A673 (cell line): ENCODE measurements around the gene IKZF2. TPM values are rescaled to one million over a fixed set of nuclear protein-coding genes. Genes with fewer than 3 reads are reported as not detected.
A peak's percentile ranks its signal among the peaks of the same experiment; 100 is the strongest.

Source experiments
- BruUV-seq: library from RNA; stranded (reverse); fragments of 400-500 nt; replicated peaks from 2 replicates; lab custom pipeline; 2021; lab: Mats Ljungman, UMichigan
- CTCF ChIA-PET: fragments of 300-600 bp; sonication (Branson Sonifier 250); formaldehyde crosslinking; loops from one replicate; lab custom pipeline; 2022; ENCODE audit warnings: antibody characterized with exemption; lab: Charles Lee
- POLR2A ChIA-PET: fragments of 300-600 bp; sonication (Branson Sonifier 250); formaldehyde crosslinking; loops from one replicate; lab custom pipeline; 2022; ENCODE audit warnings: antibody characterized with exemption; ENCODE audit not compliant: low non-redundant PET; lab: Charles Lee
- DNase-seq: peaks from one replicate; pipeline ENCODE4 v3.0.0-alpha.2; 2015; ENCODE audit warnings: low spot score
- H3K27ac ChIP-seq: fragments of 200-600 bp; sonication (generic); 2 replicates; pipeline ENCODE4 v1.5.1; 2016; ENCODE audit warnings: mixed run types, low read depth, mild to moderate bottlenecking, mixed read lengths, antibody characterized with exemption, low read length; ENCODE audit not compliant: poor library complexity, severe bottlenecking
- H3K27me3 ChIP-seq: fragments of 200-600 bp; sonication (generic); replicated peaks from 2 replicates; pipeline ENCODE4 v1.6.1; 2017; ENCODE audit warnings: mixed run types, low read depth, mild to moderate bottlenecking, mixed read lengths, antibody characterized with exemption, low read length; ENCODE audit not compliant: insufficient read depth, poor library complexity
- H3K36me3 ChIP-seq: fragments of 200-600 bp; sonication (generic); 2 replicates; pipeline ENCODE4 v1.6.1; 2016; ENCODE audit warnings: mixed run types, mild to moderate bottlenecking, mixed read lengths, antibody characterized with exemption, low read length; ENCODE audit not compliant: insufficient read depth, poor library complexity, severe bottlenecking
- H3K4me1 ChIP-seq: fragments of 200-600 bp; sonication (generic); 2 replicates; pipeline ENCODE4 v1.6.1; 2017; ENCODE audit warnings: mixed run types, mild to moderate bottlenecking, mixed read lengths, antibody characterized with exemption, low read length; ENCODE audit not compliant: insufficient read depth, poor library complexity, severe bottlenecking
- H3K4me3 ChIP-seq: fragments of 200-600 bp; sonication (generic); 2 replicates; pipeline ENCODE4 v1.5.1; 2016; ENCODE audit warnings: low read depth, mixed run types, mild to moderate bottlenecking, mixed read lengths, low read length; ENCODE audit not compliant: poor library complexity, severe bottlenecking
- H3K9me3 ChIP-seq: fragments of 200-600 bp; sonication (generic); 2 replicates; pipeline ENCODE4 v1.6.1; 2016; ENCODE audit warnings: mixed run types, low read depth, mild to moderate bottlenecking, mixed read lengths, antibody characterized with exemption, low read length; ENCODE audit not compliant: poor library complexity, severe bottlenecking
- EZH2 ChIP-seq: fragments of 200-600 bp; sonication (generic); IDR thresholded peaks from 2 replicates; pipeline ENCODE4 v1.6.1; 2017; ENCODE audit warnings: borderline replicate concordance, low read depth, mild to moderate bottlenecking, mixed read lengths, antibody characterized with exemption, low read length; ENCODE audit not compliant: poor library complexity, severe bottlenecking
- intact Hi-C: fragments of 100-400 bp; cut with micrococcal nuclease; formaldehyde crosslinking; loops from one replicate; pipeline ENCODE4 v1.10.0; 2022; ENCODE audit not compliant: unreplicated experiment
- total RNA-seq: library from RNA; stranded (reverse); gene quantifications from 2 replicates; pipeline ENCODE4 v1.2.3, GENCODE V29; 2021
- TF ChIP-seq, protein P1 (sequence below): fragments of 300-800, 200-600 bp; sonication (generic); conservative IDR thresholded peaks from 2 replicates; pipeline ENCODE4 v1.5.1; 2017; ENCODE audit warnings: low read depth, mild to moderate bottlenecking, antibody characterized with exemption, low read length, moderate library complexity, mixed read lengths

IKZF2 gene
- total RNA-seq, 1 experiment from 2014 or later = 68.6 TPM

DNA sequence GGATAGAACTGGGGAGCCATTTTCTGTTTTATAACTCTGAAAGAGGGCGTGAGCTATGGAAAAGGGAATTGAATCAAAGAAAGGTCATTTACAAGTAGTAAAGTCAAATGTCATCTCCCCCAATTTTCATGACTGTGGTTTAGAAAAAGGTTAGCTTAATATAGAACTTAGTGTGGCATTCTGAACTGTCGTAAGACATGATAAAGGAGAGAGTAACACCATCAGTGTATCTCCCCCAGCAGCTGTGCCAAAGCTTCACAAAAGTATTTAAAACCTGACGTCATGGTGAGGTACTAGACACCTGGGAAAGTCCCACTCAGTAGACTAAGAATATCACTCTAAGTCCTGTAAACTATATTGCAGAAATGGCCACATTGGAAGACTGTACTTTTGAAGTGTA lies 5.8 kb upstream of the IKZF2 start:
- ChIA-PET CTCF (no interaction called here), POLR2A (no interaction called here)
- no peak for DNase-seq
- Histone ChIP-seq H3K36me3 (no peaks in the 10 kb centered on the region), H3K9me3 (no peaks in the 10 kb centered on the region), H3K27me3 (no peaks in the 10 kb centered on the region), H3K4me3 (no peak overlapping the region), H3K27ac (no peak overlapping the region), H3K4me1 (peaks cover 41% of the 10 kb centered on the region)
- intact Hi-C loops = no loop called here
- TF ChIP-seq, protein P1, sequence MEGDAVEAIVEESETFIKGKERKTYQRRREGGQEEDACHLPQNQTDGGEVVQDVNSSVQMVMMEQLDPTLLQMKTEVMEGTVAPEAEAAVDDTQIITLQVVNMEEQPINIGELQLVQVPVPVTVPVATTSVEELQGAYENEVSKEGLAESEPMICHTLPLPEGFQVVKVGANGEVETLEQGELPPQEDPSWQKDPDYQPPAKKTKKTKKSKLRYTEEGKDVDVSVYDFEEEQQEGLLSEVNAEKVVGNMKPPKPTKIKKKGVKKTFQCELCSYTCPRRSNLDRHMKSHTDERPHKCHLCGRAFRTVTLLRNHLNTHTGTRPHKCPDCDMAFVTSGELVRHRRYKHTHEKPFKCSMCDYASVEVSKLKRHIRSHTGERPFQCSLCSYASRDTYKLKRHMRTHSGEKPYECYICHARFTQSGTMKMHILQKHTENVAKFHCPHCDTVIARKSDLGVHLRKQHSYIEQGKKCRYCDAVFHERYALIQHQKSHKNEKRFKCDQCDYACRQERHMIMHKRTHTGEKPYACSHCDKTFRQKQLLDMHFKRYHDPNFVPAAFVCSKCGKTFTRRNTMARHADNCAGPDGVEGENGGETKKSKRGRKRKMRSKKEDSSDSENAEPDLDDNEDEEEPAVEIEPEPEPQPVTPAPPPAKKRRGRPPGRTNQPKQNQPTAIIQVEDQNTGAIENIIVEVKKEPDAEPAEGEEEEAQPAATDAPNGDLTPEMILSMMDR = no peak
- TF ChIP-seq EZH2 = no peak
- no TSS peak for BruUV-seq

DNA sequence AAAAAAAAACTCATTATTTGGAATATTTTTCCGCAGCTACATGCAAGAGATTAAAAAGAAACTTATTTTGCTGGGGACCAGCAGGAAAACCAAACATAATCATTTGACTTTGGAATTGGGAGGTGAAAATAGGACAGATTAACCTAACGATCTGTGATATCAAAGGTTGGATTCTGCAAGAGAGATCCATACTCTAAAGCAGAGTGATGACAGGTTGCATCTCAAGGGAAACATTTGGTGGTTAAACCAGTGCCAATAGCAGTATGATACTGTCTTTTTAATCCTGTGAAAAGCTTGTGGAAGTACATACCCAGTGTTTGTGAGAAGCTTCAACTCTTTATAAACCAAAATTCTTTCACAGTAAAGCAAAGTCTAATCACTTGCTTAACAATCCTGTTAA lies 5.3 kb upstream of the IKZF2 start:
- Histone ChIP-seq H3K4me1 (peaks cover 35% of the 10 kb centered on the region), H3K27me3 (no peaks in the 10 kb centered on the region), H3K27ac (no peak overlapping the region), H3K36me3 (no peaks in the 10 kb centered on the region), H3K4me3 (no peak overlapping the region), H3K9me3 (no peaks in the 10 kb centered on the region)
- CTCF ChIA-PET = no interaction called here
- no peak for DNase-seq
- no TSS peak for BruUV-seq
- POLR2A ChIA-PET = no interaction called here
- no peak for TF ChIP-seq EZH2
- TF ChIP-seq, protein P1 = no peak
- intact Hi-C loops = no loop called here

DNA sequence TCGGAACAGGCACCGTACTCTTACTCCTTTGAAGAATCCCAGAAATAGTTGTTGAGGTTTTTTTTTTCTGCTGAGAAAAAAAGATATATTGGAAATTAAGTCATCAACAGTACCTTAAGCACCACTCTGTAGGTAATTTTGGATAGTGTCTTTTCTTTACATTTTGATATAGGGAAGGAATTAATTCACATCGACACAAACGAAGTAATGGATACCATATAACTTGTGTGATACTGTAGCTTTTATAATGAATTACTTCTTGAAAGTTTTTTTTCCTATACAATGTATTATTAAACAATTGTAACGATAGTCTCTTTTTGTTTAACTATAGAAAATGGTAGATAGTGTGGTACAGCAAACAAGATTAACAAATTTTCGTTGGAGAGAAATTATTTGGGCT lies 1.5 kb upstream of the IKZF2 start:
- peaks cover 25% of the 10 kb centered on the region for H3K4me1 ChIP-seq
- ChIA-PET POLR2A (interaction anchor here (0.6 to 0.7 kb wide), 2 partner anchors 45 to 559 kb away, joined by 3 to 5 read pairs; no protein-coding TSS in a partner anchor), CTCF (interaction anchor here (0.5 to 0.6 kb wide), 2 partner anchors 203 to 247 kb away, joined by 4 read pairs; no protein-coding TSS in a partner anchor)
- BruUV-seq = no TSS peak
- no peaks in the 10 kb centered on the region for H3K27me3 ChIP-seq
- intact Hi-C loops = loop anchor here (1.0 to 2.0 kb wide), 5 partner anchors 84 to 558 kb away; no protein-coding TSS in a partner anchor
- no peaks in the 10 kb centered on the region for H3K9me3 ChIP-seq
- no peak for DNase-seq
- H3K4me3 ChIP-seq = peak overlapping the region; percentile 75
- peak overlapping the region; percentile 88 for H3K27ac ChIP-seq
- no peak for TF ChIP-seq EZH2
- TF ChIP-seq, protein P1 = no peak
- H3K36me3 ChIP-seq = no peaks in the 10 kb centered on the region
